CMK (cell line): ENCODE data around the gene BRF1.
A peak's percentile ranks its signal among the peaks of the same experiment; 100 is the strongest.
"Not testable (repeated sequence)": the region's sequence is repeated elsewhere in the genome, so short reads cannot be mapped to it uniquely, and the experiment has no call there.

ENCODE experiments used
- DNase-seq: peaks from one replicate; pipeline ENCODE4 v3.0.0-alpha.2; 2010; ENCODE audit warnings: low read depth

BRF1 gene, protein sequence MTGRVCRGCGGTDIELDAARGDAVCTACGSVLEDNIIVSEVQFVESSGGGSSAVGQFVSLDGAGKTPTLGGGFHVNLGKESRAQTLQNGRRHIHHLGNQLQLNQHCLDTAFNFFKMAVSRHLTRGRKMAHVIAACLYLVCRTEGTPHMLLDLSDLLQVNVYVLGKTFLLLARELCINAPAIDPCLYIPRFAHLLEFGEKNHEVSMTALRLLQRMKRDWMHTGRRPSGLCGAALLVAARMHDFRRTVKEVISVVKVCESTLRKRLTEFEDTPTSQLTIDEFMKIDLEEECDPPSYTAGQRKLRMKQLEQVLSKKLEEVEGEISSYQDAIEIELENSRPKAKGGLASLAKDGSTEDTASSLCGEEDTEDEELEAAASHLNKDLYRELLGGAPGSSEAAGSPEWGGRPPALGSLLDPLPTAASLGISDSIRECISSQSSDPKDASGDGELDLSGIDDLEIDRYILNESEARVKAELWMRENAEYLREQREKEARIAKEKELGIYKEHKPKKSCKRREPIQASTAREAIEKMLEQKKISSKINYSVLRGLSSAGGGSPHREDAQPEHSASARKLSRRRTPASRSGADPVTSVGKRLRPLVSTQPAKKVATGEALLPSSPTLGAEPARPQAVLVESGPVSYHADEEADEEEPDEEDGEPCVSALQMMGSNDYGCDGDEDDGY

GRCh38 chr14:105300542-105301102 is at the start of gene BRF1:
TSS of gene BRF1 (minus strand) at chr14:105301001. CDS start at chr14:105300629, 372 bp downstream.
- DNase-seq: peak; percentile 70

GRCh38 chr14:105349992-105350391 is 49.2 kb upstream of the BRF1 start:
- DNase-seq: no peak

DNA sequence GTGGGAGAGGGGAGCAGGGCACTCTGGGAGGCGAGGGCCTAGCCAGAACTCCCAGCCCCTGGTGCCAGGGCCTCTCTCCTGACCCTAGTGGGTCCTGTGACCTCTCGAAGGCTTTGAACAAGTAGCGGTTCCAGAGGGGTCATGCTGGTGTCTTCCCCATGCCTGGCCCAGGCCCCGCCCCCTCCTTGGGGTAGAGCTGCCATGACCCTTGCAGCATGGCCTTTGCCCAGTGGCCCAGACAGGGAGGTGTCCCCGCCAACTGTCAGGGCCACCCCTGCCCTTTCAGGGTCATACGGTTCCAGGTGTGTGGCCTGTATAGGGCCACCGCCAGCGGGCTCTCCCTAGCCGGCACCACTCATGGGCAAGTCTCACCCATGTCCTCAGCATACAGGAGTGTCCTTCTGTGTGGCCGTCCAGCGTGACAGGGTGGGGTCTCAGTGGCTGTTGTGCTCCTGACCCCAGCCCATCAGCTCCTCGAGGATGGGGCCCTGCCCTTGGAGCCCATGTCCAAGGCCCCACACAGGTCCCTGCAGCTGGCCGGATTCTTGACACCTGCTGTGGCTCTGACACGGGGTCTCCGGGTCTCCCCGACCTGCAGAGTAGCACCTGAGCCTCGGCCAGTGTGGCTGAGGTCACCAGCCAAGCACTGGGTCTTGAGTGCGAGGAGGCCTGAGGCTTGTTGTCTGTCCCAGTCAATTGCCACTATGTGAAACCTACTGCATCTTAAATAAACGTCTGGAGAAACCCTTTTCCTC is 48.3 kb upstream of the BRF1 start:
- no peak for DNase-seq

DNA sequence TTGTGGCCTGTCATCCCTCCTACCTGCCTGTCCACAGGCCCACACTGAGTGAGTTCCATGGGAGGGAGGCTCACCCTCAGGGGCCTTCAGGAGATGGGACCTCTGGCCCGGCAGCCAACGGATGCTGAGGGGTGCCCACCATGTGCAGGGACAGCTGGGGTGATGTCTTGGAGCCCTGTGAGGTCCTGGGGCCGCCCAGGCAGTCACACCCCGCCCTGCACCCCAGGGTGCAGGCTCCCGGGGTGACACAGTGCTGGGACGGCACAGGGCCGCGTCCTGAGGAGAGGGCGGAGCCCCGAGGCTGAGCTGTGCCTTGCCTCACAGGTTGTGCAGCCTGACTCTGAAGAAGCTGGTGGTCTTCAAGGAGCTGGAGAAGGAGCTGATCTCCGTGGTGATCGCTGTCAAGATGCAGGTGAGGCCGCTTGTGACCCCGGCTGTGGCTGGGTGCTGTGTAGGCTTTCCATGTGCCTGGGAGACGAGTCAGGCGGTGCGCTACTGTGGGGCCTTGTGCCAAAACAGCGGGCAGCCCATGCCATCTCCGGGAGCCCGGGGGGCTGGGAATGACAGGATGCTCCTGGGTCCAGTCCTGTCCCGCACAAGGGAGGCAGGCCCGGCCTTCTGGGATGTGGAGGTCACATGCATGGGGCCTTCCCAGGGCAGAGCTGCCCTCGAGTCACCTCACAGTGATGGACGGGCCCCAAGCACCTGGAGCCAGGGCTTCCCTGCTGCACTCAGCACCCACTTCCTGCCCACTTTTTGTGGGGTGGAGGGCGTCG is 47.6 kb upstream of the BRF1 start:
- DNase-seq: no peak

GRCh38 chr14:105347587-105347968 is 46.8 kb upstream of the BRF1 start:
- DNase-seq: no peak

- DNase-seq: no peak
These were observed 46.2 kb upstream of the BRF1 start for GRCh38 chr14:105346876-105347586.

- no peak for DNase-seq
These were observed 45.4 kb upstream of the BRF1 start for GRCh38 chr14:105346200-105346533.

DNA sequence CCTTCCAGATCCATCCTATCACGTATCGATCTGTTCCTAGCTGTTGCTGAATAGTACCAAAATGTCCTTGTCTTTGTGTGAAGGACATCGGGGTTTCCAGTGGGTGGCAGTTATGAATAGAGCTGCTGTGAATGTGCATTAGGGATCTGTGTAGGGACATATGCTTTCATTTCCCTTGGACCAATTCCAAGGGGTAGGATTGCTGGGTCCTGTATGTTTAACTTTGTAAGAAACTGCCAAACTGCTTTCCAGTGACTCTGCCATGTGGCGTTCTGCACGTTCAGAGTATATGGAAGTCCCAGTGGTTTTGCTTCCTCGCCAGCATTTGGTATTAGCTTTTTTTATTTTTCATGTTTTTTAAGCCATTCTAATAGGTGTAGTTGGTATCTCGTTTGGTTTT is 42.4 kb upstream of the BRF1 start:
- no peak for DNase-seq

DNA sequence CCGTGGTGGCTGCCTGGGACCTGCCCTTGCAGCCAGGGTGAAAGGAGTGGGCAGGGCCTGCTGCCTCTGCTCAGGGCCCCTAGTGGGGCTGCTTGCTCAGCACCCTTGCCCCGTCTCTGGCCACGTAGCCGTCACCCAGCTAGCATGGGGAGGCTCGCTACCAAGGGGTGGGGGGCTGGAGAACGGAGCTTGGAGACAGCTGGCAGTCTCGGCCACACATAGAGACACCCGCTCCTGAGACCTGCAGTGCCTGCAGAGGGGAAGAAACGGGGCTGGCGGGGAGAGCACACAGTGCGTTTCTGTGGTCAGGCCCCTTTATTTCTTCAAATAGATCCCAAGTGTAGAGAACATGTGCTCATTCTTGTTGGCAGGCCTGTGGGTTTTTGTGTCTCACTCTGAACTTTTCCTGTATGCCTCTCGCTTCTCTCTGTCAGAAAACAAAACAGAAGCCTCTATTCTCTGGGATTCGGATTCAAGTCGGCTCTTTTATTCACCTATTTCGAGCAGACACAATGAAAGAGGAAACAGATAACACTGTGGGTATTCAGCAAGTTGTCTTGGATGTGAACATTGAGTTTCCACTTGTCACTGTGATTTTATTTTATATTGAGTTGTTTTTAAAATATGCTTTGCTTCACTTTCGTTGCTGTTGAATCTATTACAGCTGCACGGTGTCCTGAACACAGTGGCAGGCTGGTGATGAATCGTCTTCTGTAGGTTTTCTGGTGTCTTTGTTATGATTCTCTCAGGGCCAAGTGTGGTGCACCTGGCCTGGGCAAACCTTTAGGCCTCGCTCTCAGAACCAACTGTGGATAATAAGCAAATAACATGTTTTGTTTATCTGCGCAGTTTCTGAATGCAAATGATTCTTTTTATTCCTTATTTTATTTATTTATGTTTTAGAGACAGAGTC is 40.3 kb upstream of the BRF1 start:
- DNase-seq: no peak

GRCh38 chr14:105337966-105338741 is 37.4 kb upstream of the BRF1 start:
- peak; percentile 41 for DNase-seq

- DNase-seq: no peak
These were observed 36.6 kb upstream of the BRF1 start for GRCh38 chr14:105337433-105337832.

- no peak for DNase-seq
These were observed 35.9 kb upstream of the BRF1 start for GRCh38 chr14:105336477-105337287.

- DNase-seq: no peak
These were observed 35.1 kb upstream of the BRF1 start for GRCh38 chr14:105335735-105336476.

- not testable (repeated sequence) for DNase-seq
These were observed 34.4 kb upstream of the BRF1 start for GRCh38 chr14:105335231-105335542.

- no peak for DNase-seq
These were observed 33.8 kb upstream of the BRF1 start for GRCh38 chr14:105334383-105335230.

DNA sequence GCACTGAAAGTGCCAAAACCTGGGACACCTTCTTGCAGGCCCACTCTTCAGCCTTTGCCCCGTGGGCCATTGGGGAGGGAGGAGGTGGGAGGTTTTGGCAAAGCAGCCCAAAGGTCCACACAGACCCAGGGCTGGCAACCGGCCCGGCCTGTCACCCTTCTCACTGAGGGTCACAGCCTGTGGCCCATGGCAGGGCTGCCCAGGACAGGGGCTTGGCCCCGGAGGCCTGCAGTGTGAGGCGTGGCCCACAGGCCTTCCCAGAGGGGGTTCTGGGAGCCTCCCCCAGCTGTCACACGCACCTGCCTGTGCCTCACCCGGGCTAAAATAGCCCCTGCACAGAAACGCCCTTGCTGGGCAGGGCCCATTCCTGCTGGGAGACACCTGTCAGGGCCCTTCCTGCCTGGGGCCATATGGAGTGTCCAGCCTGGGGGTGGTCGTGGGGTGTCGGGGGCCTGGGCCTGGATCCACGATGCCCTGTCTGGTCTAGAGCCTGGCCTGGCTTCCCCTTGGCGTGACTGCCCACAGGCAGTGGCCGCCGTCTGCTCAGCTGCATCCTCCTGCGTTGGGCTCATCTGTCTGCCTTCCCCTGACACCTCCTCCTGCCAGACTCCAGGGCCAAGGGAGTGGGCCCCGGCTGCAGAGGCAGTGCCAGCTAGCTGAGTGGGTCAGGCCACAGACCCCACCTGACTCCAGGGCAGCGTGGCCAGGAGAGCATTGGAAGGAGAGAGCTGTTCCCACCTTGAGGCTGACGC is 33.0 kb upstream of the BRF1 start:
- no peak for DNase-seq
